Gastroesophageal sphincter (tissue), 4 donors: Measurements from ENCODE around the gene SH2D7. TPM values are rescaled to one million over a fixed set of nuclear protein-coding genes. Genes with fewer than 3 reads are reported as not detected.

ENCODE experiments used
- ATAC-seq: fragments of 150-250 bp; one replicate; pipeline ENCODE4 v1.9.1; 2016; ENCODE audit warnings: mild to moderate bottlenecking, moderate library complexity
- H3K27ac ChIP-seq, 4 donors: fragments of 200-600 bp; sonication (generic) in 3 of 4; 1 replicate in 3 of 4; 2 replicates in 1 of 4; pipeline ENCODE4 v1.5.1; 2016 to 2019
- H3K27me3 ChIP-seq: fragments of 200-600 bp; sonication (generic); one replicate; pipeline ENCODE4 v1.5.1; 2019
- H3K36me3 ChIP-seq, 2 donors: fragments of 200-600 bp; sonication (generic); one replicate each; pipeline ENCODE4 v1.5.1; 2019; ENCODE audit warnings: control low read depth in 1 of 2
- H3K4me1 ChIP-seq, 3 donors: fragments of 200-600 bp; sonication (generic); 1 replicate in 2 of 3; 2 replicates in 1 of 3; pipeline ENCODE4 v1.5.1; 2016 to 2019; ENCODE audit warnings: control low read depth in 2 of 3
- H3K4me3 ChIP-seq, 2 donors: fragments of 200-600 bp; sonication (generic); one replicate each; pipeline ENCODE4 v1.5.1; 2019; ENCODE audit warnings: mild to moderate bottlenecking in 1 of 2, moderate library complexity in 1 of 2
- H3K9me3 ChIP-seq, 3 donors: fragments of 200-600 bp; sonication (generic); one replicate each; pipeline ENCODE4 v1.5.1; 2017 to 2019; ENCODE audit warnings: control low read depth in 2 of 3
- CTCF ChIP-seq, 4 experiments: fragments of 200-600 bp in 2 of 4; fragments of 450-650 bp in 2 of 4; sonication (generic) in 1 of 4; IDR thresholded peaks; one replicate each; pipeline ENCODE4 v1.5.1; 2017 to 2019; ENCODE audit warnings: antibody characterized with exemption in 4 of 4, mild to moderate bottlenecking in 2 of 4, moderate library complexity in 2 of 4
- EP300 ChIP-seq: sonication (generic); formaldehyde crosslinking; IDR thresholded peaks from one replicate; pipeline ENCODE4 v1.6.1; 2017; ENCODE audit warnings: antibody characterized with exemption, mild to moderate bottlenecking
- POLR2A ChIP-seq, 2 donors: fragments of 450-650 bp; IDR thresholded peaks; one replicate each; pipeline ENCODE4 v1.6.1; 2017; ENCODE audit warnings: antibody characterized with exemption in 2 of 2, mild to moderate bottlenecking in 2 of 2, moderate library complexity in 1 of 2
- POLR2AphosphoS5 ChIP-seq: sonication (generic); formaldehyde crosslinking; IDR thresholded peaks from one replicate; pipeline ENCODE4 v1.6.1; 2017; ENCODE audit warnings: antibody characterized with exemption
- WGBS, 2 donors: methylation state at CpG; one replicate each; pipeline ENCODE4 v1.1.5; 2018; ENCODE audit warnings: low coverage in 1 of 2; 5-methylcytosine and 5-hydroxymethylcytosine counted together
- total RNA-seq, 4 donors: library from RNA; depleted of rRNA; stranded (reverse); fragments of >200 nt; gene quantifications; one replicate each; pipeline ENCODE4 v1.1.0, GENCODE V29; 2016

The SH2D7 gene
- total RNA-seq, 4 donors from 2014 or later: not detected

GRCh38 chr15:78133801-78134200 is 41.4 kb downstream of the SH2D7 start:
- Histone ChIP-seq H3K27me3 (no peaks in the 10 kb centered on the region), H3K27ac (no peak overlapping the region), H3K36me3 (no peaks in the 10 kb centered on the region), H3K4me3 (no peak overlapping the region), H3K9me3 (no peaks in the 10 kb centered on the region), H3K4me1 (peaks cover 0 to 21% (median 0%) of the 10 kb centered on the region in 3 donors)
- WGBS, 2 donors: 100% methylated on average over 1 of the region's 2 CpGs
- no peak for TF ChIP-seq EP300
- no peak for TF ChIP-seq CTCF (IDR thresholded peaks at IDR 0.05)
- TF ChIP-seq POLR2A (IDR thresholded peaks at IDR 0.05): no peak
- TF ChIP-seq POLR2AphosphoS5: no peak
- ATAC-seq: no peak

- no peak for ATAC-seq
- Histone ChIP-seq H3K27me3 (no peaks in the 10 kb centered on the region), H3K4me3 (no peak overlapping the region), H3K27ac (no peak overlapping the region), H3K9me3 (no peaks in the 10 kb centered on the region), H3K4me1 (no peaks in the 10 kb centered on the region), H3K36me3 (no peaks in the 10 kb centered on the region)
- TF ChIP-seq POLR2AphosphoS5 (no peak), EP300 (no peak), POLR2A (IDR thresholded peaks at IDR 0.05) (no peak), CTCF (IDR thresholded peaks at IDR 0.05) (no peak)
- WGBS, 2 donors: 89 to 92% methylated on average over 4 to 5 of the region's 5 CpGs
Observed at GRCh38 chr15:78139578-78139977, 47.2 kb downstream of the SH2D7 start.

- ATAC-seq: no peak
- Histone ChIP-seq H3K4me3 (no peak overlapping the region), H3K27me3 (no peaks in the 10 kb centered on the region), H3K36me3 (no peaks in the 10 kb centered on the region), H3K9me3 (no peaks in the 10 kb centered on the region), H3K27ac (no peak overlapping the region), H3K4me1 (no peaks in the 10 kb centered on the region)
- TF ChIP-seq POLR2AphosphoS5 (no peak), EP300 (no peak), POLR2A (IDR thresholded peaks at IDR 0.05) (no peak), CTCF (IDR thresholded peaks at IDR 0.05) (no peak)
Observed at GRCh38 chr15:78140292-78140691, 47.9 kb downstream of the SH2D7 start.

- no peaks in the 10 kb centered on the region for H3K4me1 ChIP-seq
- H3K27ac ChIP-seq: no peak overlapping the region
- WGBS, 2 donors: 100% methylated on average over 1 of the region's 3 CpGs; no CpG with 5 or more reads in 1 of the 2 donors
- H3K27me3 ChIP-seq: no peaks in the 10 kb centered on the region
- no peaks in the 10 kb centered on the region for H3K9me3 ChIP-seq
- TF ChIP-seq CTCF (IDR thresholded peaks at IDR 0.05) (no peak), POLR2A (IDR thresholded peaks at IDR 0.05) (no peak), EP300 (no peak)
- no peaks in the 10 kb centered on the region for H3K36me3 ChIP-seq
- no peak overlapping the region for H3K4me3 ChIP-seq
- no peak for ATAC-seq
Observed at GRCh38 chr15:78142332-78142731, 50.0 kb downstream of the SH2D7 start.

GRCh38 chr15:78146425-78147154 is 54.2 kb downstream of the SH2D7 start:
- Histone ChIP-seq H3K27ac (no peak overlapping the region), H3K4me3 (no peak overlapping the region), H3K9me3 (no peaks in the 10 kb centered on the region), H3K27me3 (no peaks in the 10 kb centered on the region), H3K4me1 (peaks cover 0 to 26% (median 4%) of the 10 kb centered on the region in 3 donors), H3K36me3 (no peaks in the 10 kb centered on the region)
- TF ChIP-seq POLR2AphosphoS5: no peak
- no peak for TF ChIP-seq CTCF (IDR thresholded peaks at IDR 0.05)
- no peak for TF ChIP-seq EP300
- TF ChIP-seq POLR2A (IDR thresholded peaks at IDR 0.05): no peak
- WGBS, 2 donors: 87 to 91% methylated on average over 3 of the region's 4 CpGs
- ATAC-seq: no peak
